Osteocyte (in vitro differentiated cells): ENCODE results near the gene DGCR6L. TPM values are rescaled to one million over a fixed set of nuclear protein-coding genes. Genes with fewer than 3 reads are reported as not detected.
"Not testable (repeated sequence)": the region's sequence is repeated elsewhere in the genome, so short reads cannot be mapped to it uniquely, and the experiment has no call there.

ENCODE experiments used
- DNase-seq: peaks from one replicate; pipeline ENCODE4 v3.0.0; 2021; ENCODE audit warnings: mixed read lengths; ENCODE audit not compliant: unreplicated experiment; ENCODE audit errors: extremely low spot score
- H3K27ac Mint-ChIP-seq: one replicate; pipeline ENCODE4 v1.8.0; 2021; ENCODE audit warnings: mild to moderate bottlenecking, mixed read lengths; ENCODE audit not compliant: unreplicated experiment
- H3K27me3 Mint-ChIP-seq: one replicate; pipeline ENCODE4 v1.8.0; 2021; ENCODE audit warnings: mixed read lengths; ENCODE audit not compliant: unreplicated experiment
- H3K36me3 Mint-ChIP-seq: one replicate; pipeline ENCODE4 v1.8.0; 2021; ENCODE audit warnings: mixed read lengths; ENCODE audit not compliant: unreplicated experiment
- H3K4me1 Mint-ChIP-seq: one replicate; pipeline ENCODE4 v1.8.0; 2021; ENCODE audit warnings: mixed read lengths; ENCODE audit not compliant: unreplicated experiment
- H3K4me3 Mint-ChIP-seq: one replicate; pipeline ENCODE4 v1.8.0; 2021; ENCODE audit warnings: mild to moderate bottlenecking, moderate library complexity, mixed read lengths; ENCODE audit not compliant: unreplicated experiment
- H3K9me3 Mint-ChIP-seq: one replicate; pipeline ENCODE4 v1.8.0; 2021; ENCODE audit warnings: mixed read lengths; ENCODE audit not compliant: unreplicated experiment
- CTCF ChIP-seq: fragments of 200-600 bp; sonication (generic); IDR thresholded peaks from 2 replicates; pipeline ENCODE4 v1.5.0; 2021; ENCODE audit warnings: antibody characterized with exemption, mild to moderate bottlenecking, moderate library complexity
- total RNA-seq: library from RNA; stranded (reverse); gene quantifications from 2 replicates; pipeline ENCODE4 v1.2.1, GENCODE V29; 2021

The DGCR6L gene
- total RNA-seq, 1 donor from 2014 or later, result 59.4 TPM

- no peak for TF ChIP-seq CTCF
- Mint-ChIP-seq H3K4me1 (peaks cover 16% of the 10 kb centered on the region), H3K27ac (no peak overlapping the region), H3K27me3 (no peaks in the 10 kb centered on the region), H3K4me3 (no peak overlapping the region), H3K36me3 (no peaks in the 10 kb centered on the region), H3K9me3 (no peaks in the 10 kb centered on the region)
- DNase-seq, result no peak
Observed at GRCh38 chr22:20271114-20271994, 48.5 kb downstream of the DGCR6L start.

- H3K9me3 Mint-ChIP-seq, H3K36me3 Mint-ChIP-seq, H3K27ac Mint-ChIP-seq, H3K4me3 Mint-ChIP-seq, H3K27me3 Mint-ChIP-seq, DNase-seq: not testable (repeated sequence)
- peaks cover 16% of the 10 kb centered on the region for H3K4me1 Mint-ChIP-seq
Observed at GRCh38 chr22:20270190-20271113, 49.4 kb downstream of the DGCR6L start.

GRCh38 chr22:20269673-20270072 is 50.2 kb downstream of the DGCR6L start:
- H3K36me3 Mint-ChIP-seq, H3K27ac Mint-ChIP-seq, H3K4me3 Mint-ChIP-seq, H3K27me3 Mint-ChIP-seq, DNase-seq, H3K9me3 Mint-ChIP-seq: not testable (repeated sequence)
- H3K4me1 Mint-ChIP-seq, result peaks cover 16% of the 10 kb centered on the region

- H3K36me3 Mint-ChIP-seq, H3K9me3 Mint-ChIP-seq, H3K4me3 Mint-ChIP-seq, H3K27me3 Mint-ChIP-seq, H3K27ac Mint-ChIP-seq, DNase-seq: not testable (repeated sequence)
- H3K4me1 Mint-ChIP-seq, result peaks cover 16% of the 10 kb centered on the region
Observed at GRCh38 chr22:20269201-20269600, 50.7 kb downstream of the DGCR6L start.

GRCh38 chr22:20268279-20269012 is 51.4 kb downstream of the DGCR6L start, which contains the start of gene RTN4R:
Gene RTN4R, minus strand, starts transcription at chr22:20268318. Its CDS starts 226 bp downstream, at chr22:20268092.
- H3K4me1 Mint-ChIP-seq, result peaks cover 16% of the 10 kb centered on the region

More at GRCh38 chr22:20268279-20269012, 51.4 kb downstream of the DGCR6L start, which contains the start of gene RTN4R:
- Mint-ChIP-seq H3K36me3 (no peaks in the 10 kb centered on the region), H3K9me3 (no peaks in the 10 kb centered on the region), H3K27ac (no peak within 1 kb of the TSS), H3K4me3 (peak within 1 kb of the TSS; percentile 59), H3K27me3 (no peaks in the 10 kb centered on the region)
- peak; percentile 75 for TF ChIP-seq CTCF
- no peak for DNase-seq
